ENCODE measurements around the gene ADRM1. TPM values are rescaled to one million over a fixed set of nuclear protein-coding genes. Genes with fewer than 3 reads are reported as not detected.

The ADRM1 gene
- total RNA-seq, 6 donors from 2014 or later, result 57.6 to 158 (median 91.6) TPM

DNA sequence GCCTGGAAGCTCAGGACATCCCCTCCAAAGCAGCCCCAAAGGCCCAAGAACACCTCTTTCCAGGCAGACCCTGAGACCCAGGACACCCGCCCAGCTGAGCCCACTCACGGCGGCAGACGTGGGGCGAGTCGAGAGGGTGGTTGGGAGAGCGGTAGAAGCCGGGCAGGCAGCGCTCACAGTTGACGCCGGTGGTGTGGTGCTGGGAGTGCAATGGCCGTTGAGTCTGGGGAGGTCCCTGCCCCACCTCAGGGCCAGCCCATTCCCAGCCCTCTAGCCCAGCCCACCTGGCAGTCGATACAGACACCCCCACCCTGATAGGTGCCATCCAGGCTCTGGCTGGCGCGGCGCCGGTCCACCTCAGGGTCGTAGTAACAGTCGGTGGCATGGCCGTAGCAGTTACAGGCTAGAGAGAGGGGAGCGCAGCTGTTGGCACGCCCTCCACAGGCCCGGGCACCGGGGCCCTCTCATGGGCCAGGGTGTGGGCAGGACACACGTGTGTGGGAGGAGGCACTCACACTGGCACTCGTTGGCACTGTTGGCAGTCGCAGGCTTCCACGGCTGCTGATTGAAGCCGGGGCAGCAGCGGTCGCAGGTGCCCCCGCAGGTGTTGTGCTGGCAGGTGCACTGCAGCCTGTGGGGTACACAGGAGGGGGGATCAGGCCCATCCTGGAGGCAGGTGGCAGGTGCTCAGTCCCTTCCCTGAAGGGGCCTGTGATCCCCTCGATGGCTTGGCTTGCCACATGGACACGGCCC is 43.8 kb downstream of the ADRM1 start:
- Histone ChIP-seq H3K4me3 (no peak overlapping the region), H3K27me3 (no peaks in the 10 kb centered on the region), H3K36me3 (peaks cover 6 to 86% (median 41%) of the 10 kb centered on the region in 4 donors), H3K27ac (peak overlapping the region in 1 of 4 donors; percentile 2), H3K4me1 (peaks cover 0 to 11% (median 1%) of the 10 kb centered on the region in 4 donors), H3K9me3 (no peaks in the 10 kb centered on the region)
- DNase-seq (peak in 1 of 2 donors; percentile 84), ATAC-seq (ENCODE audit: low FRiP score in 2 of 2) (peak in 1 of 2 donors; percentile 11)
- TF ChIP-seq POLR2A (IDR thresholded peaks at IDR 0.05) (no peak), POLR2AphosphoS5 (IDR thresholded peaks at IDR 0.05) (no peak), CTCF (IDR thresholded peaks at IDR 0.05) (no peak), EP300 (IDR thresholded peaks at IDR 0.05) (no peak)
- WGBS, 2 donors, result 91 to 97% methylated on average over 19 to 33 of the region's 34 CpGs

- peaks cover 6 to 86% (median 45%) of the 10 kb centered on the region in 4 donors for H3K36me3 ChIP-seq
- DNase-seq (no peak), ATAC-seq (ENCODE audit: low FRiP score in 2 of 2) (no peak)
- TF ChIP-seq CTCF (IDR thresholded peaks at IDR 0.05) (no peak), EP300 (IDR thresholded peaks at IDR 0.05) (no peak), POLR2AphosphoS5 (IDR thresholded peaks at IDR 0.05) (no peak), POLR2A (IDR thresholded peaks at IDR 0.05) (no peak)
- WGBS, 2 donors, result 94% methylated on average over 10 of the region's 10 CpGs; no CpG with 5 or more reads in 1 of the 2 donors
- H3K9me3 ChIP-seq, result no peaks in the 10 kb centered on the region
- H3K27me3 ChIP-seq, result no peaks in the 10 kb centered on the region
- H3K27ac ChIP-seq, result no peak overlapping the region
- peaks cover 0 to 11% (median 1%) of the 10 kb centered on the region in 4 donors for H3K4me1 ChIP-seq
- H3K4me3 ChIP-seq, result no peak overlapping the region
These were observed 44.3 kb downstream of the ADRM1 start for GRCh38 chr20:62347151-62347404.

GRCh38 chr20:62347445-62347844 is 44.6 kb downstream of the ADRM1 start:
- Histone ChIP-seq H3K27me3 (no peaks in the 10 kb centered on the region), H3K4me3 (no peak overlapping the region), H3K36me3 (peaks cover 6 to 86% (median 47%) of the 10 kb centered on the region in 4 donors), H3K9me3 (no peaks in the 10 kb centered on the region), H3K27ac (peak overlapping the region in 1 of 4 donors; percentile 9), H3K4me1 (peaks cover 0 to 12% (median 3%) of the 10 kb centered on the region in 4 donors)
- WGBS, 2 donors, result 94% methylated on average over 9 of the region's 9 CpGs; no CpG with 5 or more reads in 1 of the 2 donors
- no peak for ATAC-seq (ENCODE audit: low FRiP score in 2 of 2)
- peak in 1 of 2 donors; percentile 48 for DNase-seq
- TF ChIP-seq EP300 (IDR thresholded peaks at IDR 0.05) (no peak), CTCF (IDR thresholded peaks at IDR 0.05) (no peak), POLR2AphosphoS5 (IDR thresholded peaks at IDR 0.05) (no peak), POLR2A (IDR thresholded peaks at IDR 0.05) (no peak)

DNA sequence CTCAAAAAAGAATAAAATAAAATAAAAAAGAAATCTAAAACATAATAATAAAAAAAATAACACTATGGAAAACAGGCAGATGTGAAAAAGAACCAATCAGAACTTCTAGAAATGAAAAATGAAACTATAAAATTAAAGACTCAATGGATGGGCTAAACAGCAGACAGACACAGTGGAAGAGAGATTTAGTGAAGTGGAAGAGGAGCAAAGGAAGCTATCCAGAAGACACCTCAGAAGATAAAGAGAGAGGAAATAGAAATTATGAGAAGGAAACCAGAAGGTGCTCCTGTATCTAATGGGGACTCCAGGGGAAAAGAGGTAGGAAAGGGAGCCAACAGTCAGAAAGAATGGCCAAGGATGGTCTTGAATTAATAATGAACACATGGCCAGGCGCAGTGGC is 45.8 kb downstream of the ADRM1 start:
- H3K27me3 ChIP-seq, result no peaks in the 10 kb centered on the region
- H3K36me3 ChIP-seq, result peaks cover 6 to 86% (median 47%) of the 10 kb centered on the region in 4 donors
- no peak overlapping the region for H3K4me3 ChIP-seq
- TF ChIP-seq EP300 (IDR thresholded peaks at IDR 0.05) (no peak), POLR2A (IDR thresholded peaks at IDR 0.05) (no peak), CTCF (IDR thresholded peaks at IDR 0.05) (no peak), POLR2AphosphoS5 (IDR thresholded peaks at IDR 0.05) (no peak)
- WGBS, 2 donors, result 94 to 95% methylated on average over 1 of the region's 1 CpG
- H3K4me1 ChIP-seq, result peaks cover 0 to 18% (median 13%) of the 10 kb centered on the region in 4 donors
- no peak overlapping the region for H3K27ac ChIP-seq
- no peaks in the 10 kb centered on the region for H3K9me3 ChIP-seq
- no peak for DNase-seq
- no peak for ATAC-seq (ENCODE audit: low FRiP score in 2 of 2)
